Fibroblast of villous mesenchyme (primary cell): ENCODE data around the gene NRIP3. TPM values are rescaled to one million over a fixed set of nuclear protein-coding genes. Genes with fewer than 3 reads are reported as not detected.

Experiments used
- DNase-seq: peaks from one replicate; pipeline ENCODE4 v3.0.0-alpha.2; 2010; ENCODE audit warnings: low read depth
- H3K4me3 ChIP-seq: 2 replicates; pipeline ENCODE4 v1.5.1; 2011; ENCODE audit warnings: low read depth, mild to moderate bottlenecking, low read length
- small RNA-seq: library from RNA; depleted of rRNA; stranded (forward); fragments of <200 nt; gene quantifications from one replicate; pipeline ENCODE3, GENCODE V24; 2012
- total RNA-seq: library from RNA; depleted of rRNA; stranded (reverse); fragments of >200 nt; gene quantifications from 2 replicates; pipeline ENCODE4 v1.2.3, GENCODE V29; 2012
- TF ChIP-seq, protein P1 (sequence below): IDR thresholded peaks from 2 replicates; pipeline ENCODE4 v1.5.1; 2012; ENCODE audit warnings: low read depth, mild to moderate bottlenecking, low read length; ENCODE audit not compliant: insufficient read depth

Gene NRIP3
- total RNA-seq, 1 donor, result 10.8 TPM

DNA sequence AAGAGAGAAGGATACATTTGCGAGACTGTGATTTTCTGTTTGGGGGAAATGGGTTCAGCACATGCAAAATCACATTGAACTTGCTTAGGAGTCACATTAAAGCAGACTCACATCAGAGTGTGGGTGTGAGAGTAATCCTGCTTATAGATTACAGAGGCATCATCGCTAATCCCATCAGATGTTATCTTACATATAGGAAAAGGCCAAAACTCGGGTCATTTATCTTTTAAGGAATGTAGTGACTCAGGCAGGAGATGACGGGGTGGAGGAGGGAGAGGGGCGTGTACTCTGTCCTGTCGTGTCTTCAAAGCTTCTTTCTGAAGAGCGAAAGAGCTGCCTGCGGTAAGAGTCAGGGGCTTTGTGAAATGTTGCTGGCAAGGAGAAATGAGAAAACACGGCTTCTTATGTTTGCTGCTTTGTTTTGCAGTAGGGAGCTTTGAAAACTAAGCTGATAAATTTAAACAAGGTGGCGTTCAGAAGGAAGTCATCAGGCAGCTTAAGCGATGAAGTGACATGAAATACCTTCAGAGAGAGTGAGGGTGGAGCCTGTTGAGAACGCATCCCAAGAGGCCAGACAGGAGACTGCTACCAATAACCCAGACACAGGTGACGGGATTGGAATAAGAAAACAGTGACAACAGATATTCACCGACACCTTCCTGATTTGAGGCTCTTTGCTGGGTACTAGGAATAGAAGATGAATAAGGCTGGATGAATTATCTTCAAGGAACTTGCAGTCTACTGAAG, 68.9 kb downstream of the NRIP3 start:
- H3K4me3 ChIP-seq, result peak overlapping the region; percentile 18
- TF ChIP-seq, protein P1, sequence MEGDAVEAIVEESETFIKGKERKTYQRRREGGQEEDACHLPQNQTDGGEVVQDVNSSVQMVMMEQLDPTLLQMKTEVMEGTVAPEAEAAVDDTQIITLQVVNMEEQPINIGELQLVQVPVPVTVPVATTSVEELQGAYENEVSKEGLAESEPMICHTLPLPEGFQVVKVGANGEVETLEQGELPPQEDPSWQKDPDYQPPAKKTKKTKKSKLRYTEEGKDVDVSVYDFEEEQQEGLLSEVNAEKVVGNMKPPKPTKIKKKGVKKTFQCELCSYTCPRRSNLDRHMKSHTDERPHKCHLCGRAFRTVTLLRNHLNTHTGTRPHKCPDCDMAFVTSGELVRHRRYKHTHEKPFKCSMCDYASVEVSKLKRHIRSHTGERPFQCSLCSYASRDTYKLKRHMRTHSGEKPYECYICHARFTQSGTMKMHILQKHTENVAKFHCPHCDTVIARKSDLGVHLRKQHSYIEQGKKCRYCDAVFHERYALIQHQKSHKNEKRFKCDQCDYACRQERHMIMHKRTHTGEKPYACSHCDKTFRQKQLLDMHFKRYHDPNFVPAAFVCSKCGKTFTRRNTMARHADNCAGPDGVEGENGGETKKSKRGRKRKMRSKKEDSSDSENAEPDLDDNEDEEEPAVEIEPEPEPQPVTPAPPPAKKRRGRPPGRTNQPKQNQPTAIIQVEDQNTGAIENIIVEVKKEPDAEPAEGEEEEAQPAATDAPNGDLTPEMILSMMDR, result no peak
- peak; percentile 94 for DNase-seq

- TF ChIP-seq, protein P1, result no peak
- no peak for DNase-seq
These were observed 69.9 kb downstream of the NRIP3 start for GRCh38 chr11:8933931-8934330.

DNA sequence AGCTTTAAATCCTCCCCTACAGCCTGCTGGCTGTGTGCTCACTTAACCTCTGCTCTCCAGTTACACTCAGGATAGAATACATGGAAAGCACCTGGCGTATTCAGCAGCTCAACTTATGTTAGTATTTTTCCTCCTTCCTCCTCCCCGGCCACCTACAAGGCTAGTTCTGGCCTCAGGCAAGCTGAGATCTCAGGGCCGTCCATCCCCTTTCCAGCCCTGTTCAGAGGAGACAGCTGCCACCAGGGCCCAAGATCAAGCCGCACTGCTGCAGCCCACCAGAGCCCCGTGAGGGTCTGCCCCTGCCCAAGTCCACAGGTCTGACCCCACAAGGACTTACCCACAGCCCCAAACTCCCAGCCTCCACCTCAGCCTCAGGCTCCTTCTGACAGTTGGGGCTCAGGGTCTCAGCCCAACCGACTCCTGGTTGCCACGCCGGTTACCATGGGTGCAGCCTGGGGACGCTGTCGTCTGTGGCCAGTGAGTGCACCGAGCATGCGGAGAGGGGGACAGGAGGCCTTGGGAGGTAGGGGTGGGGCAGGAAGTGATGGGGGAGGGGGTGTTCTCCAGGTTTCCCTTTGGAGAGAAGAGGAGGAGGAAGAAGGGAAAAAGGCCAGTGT, 71.1 kb downstream of the NRIP3 start, which contains the start of gene C11orf16:
TSS of gene C11orf16 (minus strand) at position 384 of the 617 bp plus-strand sequence. CDS start 639 bp downstream, outside the sequence.
- DNase-seq, result no peak
- TF ChIP-seq, protein P1, result no peak
- no peak within 1 kb of the TSS for H3K4me3 ChIP-seq

More at GRCh38 chr11:8933931-8934330, 69.9 kb downstream of the NRIP3 start:
- no peak overlapping the region for H3K4me3 ChIP-seq

Small RNA genes within 50 kb of the gene (small RNA-seq; reads per million reads assigned to genes)
- not detected for gene RF00019

Other genes starting within 250 kb of the NRIP3 start
- gene AKIP1, start 92.8 kb downstream of the NRIP3 start, total RNA-seq, result 59.6 and 74.3 TPM in 2 replicates
- gene C11orf16, start 71.1 kb downstream of the NRIP3 start, total RNA-seq, result not detected in 2 replicates
- not detected in 2 replicates for gene ASCL3, start 61.0 kb downstream of the NRIP3 start, total RNA-seq
- 25.4 and 43.2 TPM in 2 replicates for gene TMEM9B, start 39.6 kb downstream of the NRIP3 start, total RNA-seq
- gene SCUBE2, start 87.6 kb upstream of the NRIP3 start, total RNA-seq, result 0.97 and 1.3 TPM in 2 replicates